Endothelial cell of umbilical vein (primary cell): ENCODE data around the gene P4HB.

Experiments
- EZH2 ChIP-seq: IDR thresholded peaks from 2 replicates; pipeline ENCODE4 v1.6.1; 2012; ENCODE audit warnings: borderline replicate concordance, low read depth, mild to moderate bottlenecking, moderate library complexity, low read length, inconsistent platforms; ENCODE audit not compliant: severe bottlenecking
- GATA2 ChIP-seq: IDR thresholded peaks from 2 replicates; pipeline ENCODE4 v1.7.0; 2011; ENCODE audit warnings: low read depth, mild to moderate bottlenecking, moderate library complexity, mixed read lengths, low read length; ENCODE audit not compliant: insufficient read length, insufficient read depth
- POLR2A ChIP-seq: IDR thresholded peaks from 2 replicates; pipeline ENCODE4 v1.6.1; 2012; ENCODE audit warnings: low read depth, mild to moderate bottlenecking, control low read depth, low read length
- POLR2AphosphoS5 ChIP-seq: IDR thresholded peaks from 2 replicates; pipeline ENCODE4 v1.6.1; 2012; ENCODE audit warnings: low read depth, mild to moderate bottlenecking, control low read depth, low read length, moderate library complexity; ENCODE audit not compliant: insufficient read depth
- TF ChIP-seq, protein P1 (sequence below), 2 donors: IDR thresholded peaks; 1 replicate in 1 of 2; 2 replicates in 1 of 2; pipeline ENCODE4 v1.5.1; 2011; ENCODE audit warnings: low read length in 2 of 2, mild to moderate bottlenecking in 2 of 2, moderate library complexity in 2 of 2, control low read depth in 1 of 2, inconsistent platforms in 1 of 2, low read depth in 1 of 2; ENCODE audit not compliant: insufficient read depth in 1 of 2; ENCODE audit errors: extremely low read depth in 1 of 2

DNA sequence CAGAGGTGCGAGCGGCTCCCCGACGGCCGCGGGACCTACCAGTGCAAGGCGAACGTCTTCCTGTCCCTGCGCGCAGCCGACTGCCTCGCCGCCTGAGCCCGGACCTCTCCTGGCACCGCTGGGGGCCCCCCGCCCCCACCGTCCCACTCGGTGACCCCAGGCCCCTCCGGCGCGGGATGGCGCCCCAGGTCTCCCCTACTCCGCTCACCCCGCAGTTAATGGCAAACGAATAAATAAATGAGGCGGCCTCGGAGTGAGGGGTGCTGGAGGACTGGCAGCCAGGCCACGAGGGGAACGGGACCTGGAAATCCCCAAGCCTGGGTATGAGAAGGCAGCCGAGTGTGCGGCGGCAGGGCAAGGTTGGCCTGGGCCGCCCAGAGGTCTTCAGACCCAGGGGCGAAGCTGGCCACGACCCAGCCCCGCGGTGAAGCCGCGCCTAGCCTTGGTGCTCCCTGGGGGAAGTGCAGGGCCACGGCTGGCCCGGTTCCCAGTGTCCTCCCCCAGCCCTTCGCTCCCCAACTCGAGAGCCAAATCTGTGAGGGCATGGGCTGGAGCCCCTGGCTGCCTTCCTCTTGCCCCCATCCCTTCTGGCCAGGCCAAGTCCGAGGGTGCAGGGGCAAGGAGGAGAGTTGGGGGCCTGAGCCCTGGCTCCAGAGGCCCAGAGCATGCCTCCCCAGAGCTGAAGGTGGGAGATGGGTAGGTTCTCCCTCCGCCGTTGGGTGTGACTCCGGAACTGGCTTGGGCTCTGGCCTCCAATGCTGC lies 42.5 kb upstream of the P4HB start:
- no peak for TF ChIP-seq POLR2AphosphoS5
- TF ChIP-seq, protein P1, sequence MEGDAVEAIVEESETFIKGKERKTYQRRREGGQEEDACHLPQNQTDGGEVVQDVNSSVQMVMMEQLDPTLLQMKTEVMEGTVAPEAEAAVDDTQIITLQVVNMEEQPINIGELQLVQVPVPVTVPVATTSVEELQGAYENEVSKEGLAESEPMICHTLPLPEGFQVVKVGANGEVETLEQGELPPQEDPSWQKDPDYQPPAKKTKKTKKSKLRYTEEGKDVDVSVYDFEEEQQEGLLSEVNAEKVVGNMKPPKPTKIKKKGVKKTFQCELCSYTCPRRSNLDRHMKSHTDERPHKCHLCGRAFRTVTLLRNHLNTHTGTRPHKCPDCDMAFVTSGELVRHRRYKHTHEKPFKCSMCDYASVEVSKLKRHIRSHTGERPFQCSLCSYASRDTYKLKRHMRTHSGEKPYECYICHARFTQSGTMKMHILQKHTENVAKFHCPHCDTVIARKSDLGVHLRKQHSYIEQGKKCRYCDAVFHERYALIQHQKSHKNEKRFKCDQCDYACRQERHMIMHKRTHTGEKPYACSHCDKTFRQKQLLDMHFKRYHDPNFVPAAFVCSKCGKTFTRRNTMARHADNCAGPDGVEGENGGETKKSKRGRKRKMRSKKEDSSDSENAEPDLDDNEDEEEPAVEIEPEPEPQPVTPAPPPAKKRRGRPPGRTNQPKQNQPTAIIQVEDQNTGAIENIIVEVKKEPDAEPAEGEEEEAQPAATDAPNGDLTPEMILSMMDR (IDR thresholded peaks at IDR 0.05; ENCODE audit: extremely low read depth in 1 of 2, insufficient read depth in 1 of 2, low read depth in 1 of 2, low read length in 2 of 2): no peak
- no peak for TF ChIP-seq POLR2A
- TF ChIP-seq EZH2: peak; percentile 9
- no peak for TF ChIP-seq GATA2
